Panc1 (cell line): Measurements from ENCODE around the gene OGFOD3. TPM values are rescaled to one million over a fixed set of nuclear protein-coding genes. Genes with fewer than 3 reads are reported as not detected.

Source experiments
- ATAC-seq: fragments of 200-7000 bp; cut with Tn5 transposase; 2 replicates; pipeline ENCODE4 v1.9.1; 2020; ENCODE audit warnings: mild to moderate bottlenecking, moderate library complexity
- BruUV-seq: library from RNA; stranded (reverse); fragments of 400-500 nt; replicated peaks from 2 replicates; lab custom pipeline; 2021; lab: Mats Ljungman, UMichigan
- CTCF ChIA-PET: fragments of 300-600 bp; sonication (Branson Sonifier 250); formaldehyde crosslinking; loops from one replicate; lab custom pipeline; 2022; ENCODE audit warnings: antibody characterized with exemption; lab: Charles Lee
- POLR2A ChIA-PET: fragments of 300-600 bp; sonication (Branson Sonifier 250); formaldehyde crosslinking; loops from one replicate; lab custom pipeline; 2022; ENCODE audit warnings: antibody characterized with exemption; lab: Charles Lee
- DNase-seq: peaks from one replicate; pipeline ENCODE4 v3.0.0-alpha.2; 2010; ENCODE audit warnings: low read depth, low spot score
- H3K27ac ChIP-seq: 2 replicates; pipeline ENCODE4 v1.5.1; 2011; ENCODE audit warnings: mild to moderate bottlenecking, low read length, inconsistent platforms
- H3K27me3 ChIP-seq: fragments of 200-500 bp; sonication (Bioruptor generic); 2 replicates; pipeline ENCODE4 v1.6.0; 2014; ENCODE audit warnings: low read length, inconsistent platforms; ENCODE audit not compliant: control insufficient read depth, insufficient read depth
- H3K36me3 ChIP-seq: fragments of 200-500 bp; sonication (Bioruptor generic); 2 replicates; pipeline ENCODE4 v1.5.1; 2014; ENCODE audit warnings: inconsistent platforms, mild to moderate bottlenecking, low read length, moderate library complexity; ENCODE audit not compliant: control insufficient read depth, insufficient read depth
- H3K4me1 ChIP-seq: 2 replicates; pipeline ENCODE4 v1.5.1; 2011; ENCODE audit warnings: inconsistent platforms, mild to moderate bottlenecking, low read length, moderate library complexity; ENCODE audit not compliant: control insufficient read depth, insufficient read depth
- H3K4me3 ChIP-seq, 2 experiments: 2 replicates each; pipeline ENCODE4 v1.5.1; 2011 to 2012; ENCODE audit warnings: low read depth in 2 of 2, low read length in 2 of 2, mild to moderate bottlenecking in 2 of 2, inconsistent platforms in 1 of 2, moderate library complexity in 1 of 2
- H3K9me3 ChIP-seq: fragments of 200-500 bp; sonication (Bioruptor generic); 2 replicates; pipeline ENCODE4 v1.5.1; 2014; ENCODE audit warnings: low read depth, mild to moderate bottlenecking, inconsistent platforms, low read length, moderate library complexity; ENCODE audit not compliant: control insufficient read depth, insufficient read depth
- POLR2AphosphoS5 ChIP-seq: IDR thresholded peaks from 2 replicates; pipeline ENCODE4 v1.6.1; 2012; ENCODE audit warnings: mild to moderate bottlenecking, low read depth, low read length, moderate library complexity
- SIN3A ChIP-seq: IDR thresholded peaks from 2 replicates; pipeline ENCODE4 v1.6.1; 2012; ENCODE audit warnings: low read depth, mild to moderate bottlenecking, low read length, moderate library complexity, borderline replicate concordance; ENCODE audit not compliant: insufficient read depth
- TCF7L2 ChIP-seq: IDR thresholded peaks from 2 replicates; pipeline ENCODE4 v1.6.1; 2011; ENCODE audit warnings: mild to moderate bottlenecking, low read depth, low read length, inconsistent platforms
- in situ Hi-C: cut with HindIII; loops from 2 replicates; pipeline ENCODE4 v1.10.0; 2016; ENCODE audit warnings: low sequenced_read_pairs, low pct_unique_long_range_greater_than_20kb
- intact Hi-C: fragments of 100-400 bp; cut with micrococcal nuclease; formaldehyde crosslinking; loops from one replicate; pipeline ENCODE4 v1.10.0; 2022; ENCODE audit not compliant: unreplicated experiment
- total RNA-seq: library from RNA; stranded (reverse); gene quantifications from one replicate; pipeline ENCODE4 v1.2.1, GENCODE V29; 2021; ENCODE audit not compliant: unreplicated experiment
- TF ChIP-seq, protein P1 (sequence below), 2 experiments: IDR thresholded peaks; 2 replicates each; pipeline ENCODE4 v1.6.1; 2011 to 2012; ENCODE audit warnings: low read depth in 2 of 2, control low read depth in 1 of 2, low read length in 1 of 2, mild to moderate bottlenecking in 1 of 2, moderate library complexity in 1 of 2; ENCODE audit not compliant: insufficient read depth in 1 of 2
- TF ChIP-seq, protein P2 (sequence below): fragments of 450-650 bp; IDR thresholded peaks from 2 replicates; pipeline ENCODE4 v1.5.1; 2017; ENCODE audit warnings: mild to moderate bottlenecking

The OGFOD3 gene
- total RNA-seq, 1 experiment from 2014 or later: 53.9 TPM

DNA sequence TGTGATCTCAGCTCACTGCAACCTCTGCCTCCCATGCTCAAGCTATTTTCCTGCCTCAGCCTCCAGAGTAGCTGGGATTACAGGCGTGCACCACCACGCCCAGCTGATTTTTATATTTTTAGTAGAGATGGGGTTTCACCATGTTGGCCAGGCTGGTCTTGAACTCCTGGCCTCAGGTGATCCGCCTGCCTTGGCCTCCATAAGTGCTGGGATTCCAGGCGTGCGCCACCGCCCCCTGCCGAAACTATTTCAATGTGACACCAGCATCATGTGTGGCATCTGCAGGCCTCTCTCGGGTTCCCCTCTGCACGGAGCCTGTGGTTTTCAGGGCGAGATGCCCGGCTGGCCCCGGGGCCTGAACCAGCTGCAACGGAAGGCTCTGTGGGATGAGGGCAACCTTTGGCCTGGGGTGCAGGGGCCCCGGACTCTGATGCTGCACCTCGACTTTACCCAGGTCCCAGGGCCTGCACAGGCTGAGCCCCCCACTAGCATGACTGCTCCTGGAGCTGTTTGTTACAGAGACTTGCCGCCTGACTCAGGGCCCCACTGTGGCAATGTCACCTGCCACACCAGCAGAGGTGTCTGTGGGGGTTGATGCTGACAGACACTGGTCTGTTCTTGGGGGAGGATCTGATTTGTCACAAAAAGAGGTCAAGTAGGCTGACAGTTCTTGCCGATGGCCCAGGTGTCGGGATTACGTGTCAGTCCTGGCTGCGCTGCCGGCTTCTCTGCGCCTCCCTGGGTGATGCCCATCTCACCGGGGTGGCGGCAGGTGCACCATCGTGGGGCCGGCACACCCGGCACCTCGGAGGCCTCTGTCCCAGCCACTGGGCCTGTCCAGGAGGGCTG lies 68.0 kb downstream of the OGFOD3 start:
- in situ Hi-C loops: no loop called here
- no TSS peak for BruUV-seq
- peaks cover 28% of the 10 kb centered on the region for H3K4me1 ChIP-seq
- intact Hi-C loops: loop anchor here (1.0 kb wide), 1 partner anchor 63 kb away; no protein-coding TSS in a partner anchor
- ChIA-PET CTCF (interaction anchor here (0.8 to 1.2 kb wide), 3 partner anchors 13 to 50 kb away, joined by 3 to 4 read pairs (median 4); no protein-coding TSS in a partner anchor), POLR2A (no interaction called here)
- no peaks in the 10 kb centered on the region for H3K27me3 ChIP-seq
- ATAC-seq (peak; percentile 50), DNase-seq (no peak)
- TF ChIP-seq, protein P1, sequence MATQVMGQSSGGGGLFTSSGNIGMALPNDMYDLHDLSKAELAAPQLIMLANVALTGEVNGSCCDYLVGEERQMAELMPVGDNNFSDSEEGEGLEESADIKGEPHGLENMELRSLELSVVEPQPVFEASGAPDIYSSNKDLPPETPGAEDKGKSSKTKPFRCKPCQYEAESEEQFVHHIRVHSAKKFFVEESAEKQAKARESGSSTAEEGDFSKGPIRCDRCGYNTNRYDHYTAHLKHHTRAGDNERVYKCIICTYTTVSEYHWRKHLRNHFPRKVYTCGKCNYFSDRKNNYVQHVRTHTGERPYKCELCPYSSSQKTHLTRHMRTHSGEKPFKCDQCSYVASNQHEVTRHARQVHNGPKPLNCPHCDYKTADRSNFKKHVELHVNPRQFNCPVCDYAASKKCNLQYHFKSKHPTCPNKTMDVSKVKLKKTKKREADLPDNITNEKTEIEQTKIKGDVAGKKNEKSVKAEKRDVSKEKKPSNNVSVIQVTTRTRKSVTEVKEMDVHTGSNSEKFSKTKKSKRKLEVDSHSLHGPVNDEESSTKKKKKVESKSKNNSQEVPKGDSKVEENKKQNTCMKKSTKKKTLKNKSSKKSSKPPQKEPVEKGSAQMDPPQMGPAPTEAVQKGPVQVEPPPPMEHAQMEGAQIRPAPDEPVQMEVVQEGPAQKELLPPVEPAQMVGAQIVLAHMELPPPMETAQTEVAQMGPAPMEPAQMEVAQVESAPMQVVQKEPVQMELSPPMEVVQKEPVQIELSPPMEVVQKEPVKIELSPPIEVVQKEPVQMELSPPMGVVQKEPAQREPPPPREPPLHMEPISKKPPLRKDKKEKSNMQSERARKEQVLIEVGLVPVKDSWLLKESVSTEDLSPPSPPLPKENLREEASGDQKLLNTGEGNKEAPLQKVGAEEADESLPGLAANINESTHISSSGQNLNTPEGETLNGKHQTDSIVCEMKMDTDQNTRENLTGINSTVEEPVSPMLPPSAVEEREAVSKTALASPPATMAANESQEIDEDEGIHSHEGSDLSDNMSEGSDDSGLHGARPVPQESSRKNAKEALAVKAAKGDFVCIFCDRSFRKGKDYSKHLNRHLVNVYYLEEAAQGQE (IDR thresholded peaks at IDR 0.05; ENCODE audit: insufficient read depth in 1 of 2, low read depth in 2 of 2, low read length in 1 of 2): no peak
- TF ChIP-seq, protein P2, sequence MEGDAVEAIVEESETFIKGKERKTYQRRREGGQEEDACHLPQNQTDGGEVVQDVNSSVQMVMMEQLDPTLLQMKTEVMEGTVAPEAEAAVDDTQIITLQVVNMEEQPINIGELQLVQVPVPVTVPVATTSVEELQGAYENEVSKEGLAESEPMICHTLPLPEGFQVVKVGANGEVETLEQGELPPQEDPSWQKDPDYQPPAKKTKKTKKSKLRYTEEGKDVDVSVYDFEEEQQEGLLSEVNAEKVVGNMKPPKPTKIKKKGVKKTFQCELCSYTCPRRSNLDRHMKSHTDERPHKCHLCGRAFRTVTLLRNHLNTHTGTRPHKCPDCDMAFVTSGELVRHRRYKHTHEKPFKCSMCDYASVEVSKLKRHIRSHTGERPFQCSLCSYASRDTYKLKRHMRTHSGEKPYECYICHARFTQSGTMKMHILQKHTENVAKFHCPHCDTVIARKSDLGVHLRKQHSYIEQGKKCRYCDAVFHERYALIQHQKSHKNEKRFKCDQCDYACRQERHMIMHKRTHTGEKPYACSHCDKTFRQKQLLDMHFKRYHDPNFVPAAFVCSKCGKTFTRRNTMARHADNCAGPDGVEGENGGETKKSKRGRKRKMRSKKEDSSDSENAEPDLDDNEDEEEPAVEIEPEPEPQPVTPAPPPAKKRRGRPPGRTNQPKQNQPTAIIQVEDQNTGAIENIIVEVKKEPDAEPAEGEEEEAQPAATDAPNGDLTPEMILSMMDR: peak; percentile 49; the same call in 1 of the 2 replicates
- no peak for TF ChIP-seq SIN3A
- TF ChIP-seq POLR2AphosphoS5: no peak
- no peaks in the 10 kb centered on the region for H3K36me3 ChIP-seq
- no peak overlapping the region for H3K4me3 ChIP-seq
- H3K9me3 ChIP-seq: no peaks in the 10 kb centered on the region
- H3K27ac ChIP-seq: no peak overlapping the region

DNA sequence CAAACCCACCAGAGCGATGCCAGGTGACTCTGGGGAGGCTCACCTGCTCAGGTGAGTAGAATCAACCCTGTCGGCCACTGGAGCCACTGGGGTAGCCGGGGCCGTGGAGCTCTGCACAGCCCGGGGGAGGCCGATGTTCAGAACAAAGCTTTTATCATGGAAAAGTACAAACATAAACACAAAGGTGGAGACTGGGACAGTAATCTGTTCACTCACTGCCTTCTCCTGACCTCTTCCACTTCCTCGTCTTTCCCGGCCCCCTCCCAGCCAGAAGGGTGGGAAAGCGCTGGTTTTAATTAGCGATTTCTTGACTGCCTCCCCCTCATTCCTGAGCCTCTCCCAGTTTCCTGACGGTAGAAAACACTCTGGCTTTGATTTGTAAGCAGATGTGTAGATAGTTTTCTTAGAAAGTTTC lies 69.1 kb downstream of the OGFOD3 start:
- ChIA-PET CTCF (interaction anchor here (0.8 to 1.2 kb wide), 2 partner anchors 48 to 49 kb away, joined by 4 read pairs; no protein-coding TSS in a partner anchor), POLR2A (no interaction called here)
- intact Hi-C loops: no loop called here
- Histone ChIP-seq H3K4me3 (no peak overlapping the region), H3K9me3 (no peaks in the 10 kb centered on the region), H3K27ac (peak overlapping the region; percentile 32), H3K4me1 (peaks cover 29% of the 10 kb centered on the region), H3K27me3 (no peaks in the 10 kb centered on the region), H3K36me3 (no peaks in the 10 kb centered on the region)
- BruUV-seq: no TSS peak
- TF ChIP-seq, protein P2: no peak
- TF ChIP-seq POLR2AphosphoS5 (no peak), TCF7L2 (no peak), SIN3A (no peak)
- TF ChIP-seq, protein P1 (IDR thresholded peaks at IDR 0.05; ENCODE audit: insufficient read depth in 1 of 2, low read depth in 2 of 2, low read length in 1 of 2): no peak
- DNase-seq: no peak
- ATAC-seq: no peak
- in situ Hi-C loops: loop anchor here (5.0 to 10.0 kb wide), 2 partner anchors 54 to 68 kb away; partner anchors contain the start of genes HEXD and OGFOD3
